HUES6 (cell line): ENCODE data around the gene WDR76.
"Not testable (repeated sequence)": the region's sequence is repeated elsewhere in the genome, so short reads cannot be mapped to it uniquely, and the experiment has no call there.

ENCODE experiments used
- H3K27ac ChIP-seq: 2 replicates; pipeline ENCODE4 v1.7.0; 2013; ENCODE audit warnings: low read depth, mild to moderate bottlenecking, low read length, inconsistent platforms
- H3K27me3 ChIP-seq: 2 replicates; pipeline ENCODE4 v1.6.1; 2013; ENCODE audit warnings: low read length; ENCODE audit not compliant: control insufficient read depth, insufficient read depth
- H3K36me3 ChIP-seq: 2 replicates; pipeline ENCODE4 v1.6.1; 2013; ENCODE audit warnings: low read length; ENCODE audit not compliant: control insufficient read depth, insufficient read depth
- H3K4me1 ChIP-seq: 2 replicates; pipeline ENCODE4 v1.6.1; 2013; ENCODE audit warnings: low read length; ENCODE audit not compliant: control insufficient read depth, insufficient read depth
- H3K4me3 ChIP-seq: 2 replicates; pipeline ENCODE4 v1.5.1; 2013; ENCODE audit warnings: low read depth, low read length
- H3K9ac ChIP-seq: one replicate; pipeline ENCODE4 v1.6.1; 2013; ENCODE audit warnings: mild to moderate bottlenecking, low read length
- H3K9me3 ChIP-seq: 2 replicates; pipeline ENCODE4 v1.6.1; 2013; ENCODE audit warnings: low read depth, low read length; ENCODE audit not compliant: control insufficient read depth, insufficient read depth

Gene WDR76

GRCh38 chr15:43795997-43796396 lies 30.8 kb upstream of the WDR76 start:
- no peaks in the 10 kb centered on the region for H3K27me3 ChIP-seq
- no peak overlapping the region for H3K4me3 ChIP-seq
- H3K27ac ChIP-seq: no peak overlapping the region
- H3K4me1 ChIP-seq: peaks cover 47% of the 10 kb centered on the region
- peaks cover 58% of the 10 kb centered on the region for H3K36me3 ChIP-seq
- H3K9ac ChIP-seq: no peak overlapping the region
- H3K9me3 ChIP-seq: no peaks in the 10 kb centered on the region

GRCh38 chr15:43796566-43796965 lies 30.2 kb upstream of the WDR76 start:
- Histone ChIP-seq H3K4me1 (peaks cover 48% of the 10 kb centered on the region), H3K27me3 (no peaks in the 10 kb centered on the region), H3K9ac (no peak overlapping the region), H3K9me3 (no peaks in the 10 kb centered on the region), H3K36me3 (peaks cover 60% of the 10 kb centered on the region), H3K27ac (no peak overlapping the region), H3K4me3 (no peak overlapping the region)

DNA sequence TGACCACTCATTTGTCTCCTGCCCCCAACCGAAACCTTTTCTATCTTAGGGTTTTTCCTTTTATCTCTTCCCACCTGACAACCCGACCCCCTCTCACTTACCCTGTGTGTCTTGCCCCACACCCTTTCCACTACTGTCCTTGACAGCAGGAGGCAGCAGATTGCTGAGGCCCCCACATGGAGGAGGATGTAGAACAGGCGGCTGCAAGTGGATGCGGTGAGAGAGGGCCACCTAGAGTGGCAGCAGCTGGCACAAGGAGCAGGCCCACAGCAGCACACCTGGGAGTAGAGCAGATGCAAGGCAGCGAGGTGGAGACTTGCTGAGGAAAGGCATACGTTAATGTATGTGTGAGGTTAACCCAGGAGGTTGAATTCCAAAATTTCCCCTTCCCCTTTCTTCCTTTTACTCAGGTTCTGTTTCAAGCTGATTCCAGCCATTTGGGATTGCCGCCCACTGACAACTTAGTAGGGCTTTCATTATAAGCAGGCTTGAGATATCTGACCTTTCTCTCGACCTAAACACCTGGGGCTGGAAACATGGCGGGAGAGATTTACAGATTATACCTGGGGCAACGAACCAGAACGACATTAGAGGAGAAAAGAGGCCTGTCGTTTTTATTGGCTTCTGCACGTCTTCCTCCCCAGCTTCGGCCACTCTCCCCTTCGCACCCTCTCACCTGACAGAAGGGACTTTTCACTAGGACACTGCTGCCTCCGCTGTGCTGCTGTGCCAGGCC lies 27.4 kb upstream of the WDR76 start:
- H3K27me3 ChIP-seq: no peaks in the 10 kb centered on the region
- peak overlapping the region; percentile 48 for H3K9ac ChIP-seq
- H3K4me1 ChIP-seq: peaks cover 38% of the 10 kb centered on the region
- H3K9me3 ChIP-seq: no peaks in the 10 kb centered on the region
- no peak overlapping the region for H3K4me3 ChIP-seq
- peaks cover 66% of the 10 kb centered on the region for H3K36me3 ChIP-seq
- peak overlapping the region; percentile 48; the same call in 1 of the 2 replicates for H3K27ac ChIP-seq

DNA sequence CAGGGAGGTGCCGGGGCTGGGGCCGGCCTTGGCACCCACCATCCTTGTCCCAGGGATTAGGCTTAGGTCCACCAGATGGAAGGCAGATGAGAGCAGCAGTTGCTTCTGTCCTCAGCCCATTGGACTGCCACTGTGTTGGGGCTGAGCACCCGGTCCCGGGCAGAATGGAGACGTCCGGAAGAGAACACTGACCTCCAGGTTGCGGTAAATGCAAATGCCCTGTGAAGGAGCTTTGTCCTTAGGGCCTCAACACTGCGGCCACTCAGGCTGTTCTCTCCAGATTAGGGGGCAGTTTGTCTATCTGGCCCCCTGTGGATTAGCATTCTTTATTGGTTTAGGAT lies 26.9 kb upstream of the WDR76 start, which contains the start of gene SERINC4:
SERINC4 (minus strand) TSS at position 276 of the 341 bp plus-strand sequence; CDS start at position 42, 234 bp downstream.
- Histone ChIP-seq H3K4me1 (peaks cover 32% of the 10 kb centered on the region), H3K9ac (peak within 1 kb of the TSS; percentile 83), H3K4me3 (peak within 1 kb of the TSS; percentile 92), H3K27me3 (no peaks in the 10 kb centered on the region), H3K9me3 (no peaks in the 10 kb centered on the region), H3K27ac (peak within 1 kb of the TSS; percentile 48; the same call in 1 of the 2 replicates), H3K36me3 (peaks cover 66% of the 10 kb centered on the region)

- Histone ChIP-seq H3K4me1 (peaks cover 26% of the 10 kb centered on the region), H3K9me3 (no peaks in the 10 kb centered on the region), H3K4me3 (peak within 1 kb of the TSS; percentile 92), H3K27me3 (no peaks in the 10 kb centered on the region), H3K27ac (peak within 1 kb of the TSS; percentile 48; the same call in 1 of the 2 replicates), H3K9ac (peak within 1 kb of the TSS; percentile 83), H3K36me3 (peaks cover 66% of the 10 kb centered on the region)
Measured at GRCh38 chr15:43800286-43801141, 26.3 kb upstream of the WDR76 start, which contains the start of gene HYPK. TSS of gene HYPK (plus strand) at chr15:43800599. CDS start at chr15:43800623, 24 bp downstream.

- H3K9ac ChIP-seq, H3K27me3 ChIP-seq, H3K9me3 ChIP-seq, H3K4me3 ChIP-seq, H3K27ac ChIP-seq: not testable (repeated sequence)
- Histone ChIP-seq H3K36me3 (peaks cover 67% of the 10 kb centered on the region), H3K4me1 (peaks cover 19% of the 10 kb centered on the region)
Measured at GRCh38 chr15:43802676-43803075, 24.1 kb upstream of the WDR76 start.

GRCh38 chr15:43808435-43808950 lies 18.3 kb upstream of the WDR76 start:
- no peak overlapping the region for H3K4me3 ChIP-seq
- no peaks in the 10 kb centered on the region for H3K27me3 ChIP-seq
- H3K9me3 ChIP-seq: no peaks in the 10 kb centered on the region
- no peak overlapping the region for H3K9ac ChIP-seq
- H3K4me1 ChIP-seq: no peaks in the 10 kb centered on the region
- H3K27ac ChIP-seq: no peak overlapping the region
- H3K36me3 ChIP-seq: peaks cover 91% of the 10 kb centered on the region

DNA sequence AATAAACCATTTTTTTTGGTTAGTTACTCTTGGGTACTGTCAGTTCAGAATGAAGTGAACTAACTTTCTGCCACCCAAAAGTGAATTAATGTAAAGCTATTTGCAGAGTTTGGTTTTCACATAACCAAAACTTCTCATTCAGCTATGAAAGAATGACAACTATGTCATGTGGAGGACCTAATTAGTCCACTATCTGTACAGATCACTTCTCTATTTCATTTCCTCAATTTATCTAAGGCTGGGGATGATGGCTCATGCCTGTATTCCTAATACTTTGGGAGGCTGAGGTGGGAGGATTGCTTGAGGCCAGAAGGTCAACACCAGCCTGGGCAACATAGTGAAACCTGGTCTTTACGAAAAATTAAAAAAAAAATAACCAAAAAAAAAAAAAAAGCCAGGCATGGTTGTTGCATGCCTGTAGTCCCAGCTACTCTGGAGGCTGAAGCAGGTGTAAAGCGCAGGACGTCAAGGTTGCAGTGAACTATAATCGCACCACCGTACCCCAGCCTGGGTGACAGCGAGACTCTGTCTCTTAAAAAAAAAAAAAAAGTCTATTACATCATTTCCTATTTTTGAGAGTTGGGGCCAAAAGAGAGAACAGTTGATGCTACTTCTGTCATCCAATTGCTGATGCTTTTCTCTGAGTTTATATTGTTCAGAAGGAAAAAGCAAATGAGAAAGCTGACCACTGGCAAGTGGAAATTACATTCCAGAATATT lies 17.7 kb upstream of the WDR76 start:
- Histone ChIP-seq H3K4me3 (no peak overlapping the region), H3K9me3 (no peaks in the 10 kb centered on the region), H3K36me3 (peaks cover 95% of the 10 kb centered on the region), H3K9ac (no peak overlapping the region), H3K27me3 (no peaks in the 10 kb centered on the region), H3K27ac (no peak overlapping the region), H3K4me1 (no peaks in the 10 kb centered on the region)

DNA sequence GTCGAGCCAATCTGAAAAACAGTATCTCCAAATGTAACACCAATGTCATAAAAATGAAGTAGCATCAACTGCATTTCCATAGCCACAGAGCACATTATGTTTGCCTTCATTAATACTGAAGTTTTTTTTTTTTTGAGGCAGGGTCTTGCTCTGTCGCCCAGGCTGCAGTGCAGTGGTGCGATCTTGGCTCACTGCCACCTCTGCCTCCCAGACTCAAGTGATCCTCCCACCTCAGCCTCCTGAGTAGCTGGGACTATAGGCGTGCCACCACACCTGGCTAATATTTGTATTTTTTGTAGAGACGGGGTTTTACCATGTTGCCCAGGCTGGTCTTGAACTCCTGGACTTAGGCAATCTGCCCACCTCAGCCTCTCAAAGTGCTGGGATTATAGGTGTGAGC lies 11.7 kb upstream of the WDR76 start:
- not testable (repeated sequence) for H3K4me1 ChIP-seq, H3K27me3 ChIP-seq, H3K9me3 ChIP-seq, H3K4me3 ChIP-seq, H3K27ac ChIP-seq, H3K9ac ChIP-seq
- peaks cover 74% of the 10 kb centered on the region for H3K36me3 ChIP-seq

DNA sequence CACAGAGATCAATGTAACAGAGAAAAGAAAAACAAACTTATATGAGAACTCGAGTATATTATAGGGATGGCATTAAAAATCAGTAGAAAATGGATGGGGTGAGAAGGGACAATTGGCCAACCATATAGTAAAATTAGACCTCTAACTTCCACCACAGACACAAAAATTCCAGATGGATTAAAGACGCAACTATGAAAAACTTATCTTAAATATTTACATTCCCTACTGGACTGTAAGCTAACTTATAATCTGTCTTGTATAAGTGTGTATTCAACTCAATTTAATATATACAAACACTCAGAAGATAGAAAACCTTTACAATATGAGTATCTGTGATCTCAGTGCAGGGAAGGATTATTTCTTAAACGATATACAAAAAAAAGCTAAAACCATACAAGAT lies 5.3 kb upstream of the WDR76 start:
- H3K4me1 ChIP-seq: no peaks in the 10 kb centered on the region
- no peak overlapping the region for H3K9ac ChIP-seq
- H3K36me3 ChIP-seq: peaks cover 16% of the 10 kb centered on the region
- H3K4me3 ChIP-seq: no peak overlapping the region
- H3K9me3 ChIP-seq: peaks cover 3% of the 10 kb centered on the region; the same call in 1 of the 2 replicates
- H3K27me3 ChIP-seq: no peaks in the 10 kb centered on the region
- no peak overlapping the region for H3K27ac ChIP-seq
